K562 (cell line): ENCODE measurements around the gene ERC2. TPM values are rescaled to one million over a fixed set of nuclear protein-coding genes. Genes with fewer than 3 reads are reported as not detected.

Experiments
- ATAC-seq: fragments of 200-7000 bp; cut with Tn5 transposase; 3 replicates; pipeline ENCODE4 v1.9.1; 2020; ENCODE audit warnings: moderate library complexity
- BruUV-seq: library from RNA; stranded (reverse); fragments of 400-500 nt; replicated peaks from 2 replicates; lab custom pipeline; 2021; lab: Mats Ljungman, UMichigan
- CTCF ChIA-PET: fragments of 300-600 bp; formaldehyde crosslinking; extraction: SDS; loops from one replicate; lab custom pipeline; 2021; ENCODE audit warnings: low intra/inter-chr PET ratio; lab: Yijun Ruan, JAX
- POLR2A ChIA-PET: fragments of 300-600, 350-650 bp; sonication (Branson Sonifier 250); formaldehyde crosslinking; extraction: SDS; loops from one replicate; lab custom pipeline; 2021; ENCODE audit warnings: antibody characterized with exemption, inconsistent platforms; lab: Yijun Ruan, JAX
- DNase-seq, 4 experiments: peaks; one replicate each; pipeline versions ENCODE4 v3.0.0 to v3.0.0-alpha.2; 2011 to 2018; ENCODE audit warnings: low spot score in 3 of 4, mixed read lengths in 3 of 4; ENCODE audit errors: extremely low read depth in 1 of 4
- FAIRE-seq: peaks from 2 replicates; lab custom pipeline; 2011; peaks lifted over from hg19 to GRCh38; lab: Jason Lieb, UNC
- H2AFZ ChIP-seq: 2 replicates; pipeline ENCODE4 v1.6.0; 2011; ENCODE audit warnings: low read depth, low read length, control low read depth, inconsistent platforms
- H3K27ac ChIP-seq: fragments of 200-600 bp; 3 replicates; pipeline ENCODE4 v1.8.0; 2011; ENCODE audit warnings: low read depth, mild to moderate bottlenecking, control low read depth, inconsistent platforms, low read length, moderate library complexity, mixed read lengths; ENCODE audit errors: extremely low read depth
- H3K27me3 ChIP-seq, 2 experiments: fragments of 300-600 bp in 1 of 2; 2 replicates in 1 of 2; 3 replicates in 1 of 2; pipeline versions ENCODE4 v1.6.0 to v1.8.0; 2011; ENCODE audit warnings: inconsistent platforms in 2 of 2, low read length in 2 of 2, mild to moderate bottlenecking in 1 of 2, mixed read lengths in 1 of 2, moderate library complexity in 1 of 2; ENCODE audit not compliant: control insufficient read depth in 2 of 2, insufficient read depth in 2 of 2
- H3K36me3 ChIP-seq: fragments of 300-600 bp; 3 replicates; pipeline ENCODE4 v1.8.0; 2011; ENCODE audit warnings: mild to moderate bottlenecking, low read length, inconsistent platforms; ENCODE audit not compliant: control insufficient read depth, insufficient read depth
- H3K4me1 ChIP-seq, 2 experiments: fragments of 200-600 bp in 1 of 2; replicated peaks in 1 of 2; 2 replicates in 1 of 2; 3 replicates in 1 of 2; pipeline versions ENCODE4 v1.5.1 to v1.8.0; 2011; ENCODE audit warnings: inconsistent platforms in 2 of 2, low read length in 2 of 2, mild to moderate bottlenecking in 1 of 2, mixed read lengths in 1 of 2, moderate library complexity in 1 of 2; ENCODE audit not compliant: control insufficient read depth in 2 of 2, insufficient read depth in 2 of 2
- H3K4me2 ChIP-seq: 2 replicates; pipeline ENCODE4 v1.6.1; 2011; ENCODE audit warnings: low read length, control low read depth, inconsistent platforms, mixed read lengths; ENCODE audit not compliant: insufficient read depth
- H3K4me3 ChIP-seq: fragments of 200-600 bp; sonication (generic), shearing (Covaris generic); 2 replicates; pipeline ENCODE4 v1.5.1; 2016; ENCODE audit warnings: control low read depth, inconsistent platforms
- H3K79me2 ChIP-seq: fragments of 200-600 bp; 3 replicates; pipeline ENCODE4 v1.8.0; 2011; ENCODE audit warnings: low read length, inconsistent platforms; ENCODE audit not compliant: control insufficient read depth, insufficient read depth
- H3K9ac ChIP-seq, 2 experiments: 2 replicates each; pipeline versions ENCODE4 v1.6.0 to v1.6.1; 2011; ENCODE audit warnings: low read depth in 2 of 2, low read length in 2 of 2, control low read depth in 1 of 2, inconsistent platforms in 1 of 2, mild to moderate bottlenecking in 1 of 2, mixed read lengths in 1 of 2; ENCODE audit not compliant: insufficient read depth in 1 of 2
- H3K9me1 ChIP-seq: one replicate; pipeline ENCODE4 v1.6.0; 2011; ENCODE audit warnings: inconsistent platforms, mild to moderate bottlenecking, low read length, moderate library complexity; ENCODE audit not compliant: control insufficient read depth, insufficient read depth
- H3K9me3 ChIP-seq: replicated peaks from 2 replicates; pipeline ENCODE4 v1.5.1; 2011; ENCODE audit warnings: low read depth, low read length, inconsistent platforms; ENCODE audit not compliant: control insufficient read depth, insufficient read depth
- H4K20me1 ChIP-seq: replicated peaks from 2 replicates; pipeline ENCODE4 v1.6.1; 2011; ENCODE audit warnings: low read length, inconsistent platforms, mixed read lengths; ENCODE audit not compliant: control insufficient read depth, insufficient read depth
- CEBPG ChIP-seq, 3 experiments: fragments of 200-800 bp in 1 of 3; sonication (Bioruptor generic) in 1 of 3; sonication (generic) in 1 of 3; formaldehyde crosslinking in 1 of 3; IDR thresholded peaks in 2 of 3; conservative IDR thresholded peaks in 1 of 3; 2 replicates each; pipeline versions ENCODE4 v1.6.1 to v1.8.0; 2016 to 2022; ENCODE audit warnings: missing compliant biosample characterization in 2 of 3, missing genetic modification characterization in 2 of 3, mild to moderate bottlenecking in 1 of 3, missing genetic modification reagents in 1 of 3
- HDGF ChIP-seq: fragments of 450-650 bp; IDR thresholded peaks from 2 replicates; pipeline ENCODE4 v1.6.1; 2016
- L3MBTL2 ChIP-seq: fragments of 450-650 bp; IDR thresholded peaks from 2 replicates; pipeline ENCODE4 v1.6.1; 2016; ENCODE audit warnings: mild to moderate bottlenecking, moderate library complexity
- PML ChIP-seq: IDR thresholded peaks from 2 replicates; pipeline ENCODE4 v1.6.1; 2012; ENCODE audit warnings: low read length, inconsistent platforms
- PTBP1 ChIP-seq: fragments of 200-400 bp; formaldehyde crosslinking; IDR thresholded peaks from 2 replicates; pipeline ENCODE4 v1.6.1; 2017; ENCODE audit warnings: low read depth, low read length
- RAD51 ChIP-seq: fragments of 450-650 bp; IDR thresholded peaks from 2 replicates; pipeline ENCODE4 v1.7.1; 2016; ENCODE audit warnings: low read depth, mild to moderate bottlenecking, borderline replicate concordance
- SIN3B ChIP-seq: fragments of 450-650 bp; IDR thresholded peaks from 2 replicates; pipeline ENCODE4 v1.6.1; 2017; ENCODE audit warnings: low read depth, mild to moderate bottlenecking, moderate library complexity
- ZNF668 ChIP-seq: fragments of 250-450 bp; sonication (Bioruptor Pico); IDR thresholded peaks from 2 replicates; pipeline ENCODE4 v1.8.0; 2022; ENCODE audit warnings: mild to moderate bottlenecking, inconsistent platforms
- ZNF696 ChIP-seq: fragments of 250-450 bp; sonication (Bioruptor Pico); conservative IDR thresholded peaks from 2 replicates; pipeline ENCODE4 v1.4.0; 2020; ENCODE audit warnings: mild to moderate bottlenecking, moderate library complexity
- WGBS: fragments of 100-300 bp; shearing (Covaris generic); methylation state at CpG from one replicate; pipeline ENCODE4 v1.1.6; 2016; ENCODE audit warnings: low coverage, mixed read lengths; ENCODE audit not compliant: insufficient coverage; ENCODE audit errors: missing lambda C conversion rate; 5-methylcytosine and 5-hydroxymethylcytosine counted together
- in situ Hi-C: fragments of 300-500 bp; cut with MboI; formaldehyde crosslinking; loops from 4 replicates; pipeline ENCODE4 v1.15.0; 2018; ENCODE audit warnings: inconsistent platforms, mixed read lengths
- intact Hi-C: fragments of 100-400 bp; cut with micrococcal nuclease; formaldehyde crosslinking; loops from 2 replicates; pipeline ENCODE4 v1.14.2; 2022
- polyA plus RNA-seq, 8 experiments: library from polyadenylated mRNA; depleted of rRNA in 4 of 8; stranded (reverse) in 5 of 8; unstranded in 3 of 8; fragments of >200 nt; fragmentation: Nextera tagmentation in 2 of 8; fragmentation: Illumina TruSeq in 1 of 8; extraction: Ambion mirVana in 2 of 8; extraction: Trizol in 1 of 8; gene quantifications; 2 replicates each; pipeline versions ENCODE4 v1.2.1 to v1.2.3, GENCODE V29; 2011 to 2014; ENCODE audit warnings: inconsistent platforms in 1 of 8, missing spikeins in 1 of 8
- total RNA-seq, 7 experiments: library from RNA; depleted of rRNA in 6 of 7; stranded (reverse); fragments of >200 nt in 6 of 7; fragmentation: Illumina TruSeq in 2 of 7; extraction: Trizol in 2 of 7; gene quantifications; 2 replicates each; pipeline versions ENCODE4 v1.2.1 to v1.2.3, GENCODE V29; 2011 to 2021; ENCODE audit warnings: low replicate concordance in 1 of 7
- TF ChIP-seq, protein P1 (sequence below): fragments of 450-650 bp; IDR thresholded peaks from 2 replicates; pipeline ENCODE4 v1.6.1; 2016; ENCODE audit warnings: low read depth
- TF ChIP-seq, protein P2 (sequence below): fragments of 450-650 bp; formaldehyde crosslinking; IDR thresholded peaks from 2 replicates; pipeline ENCODE4 v1.4.0; 2020; ENCODE audit warnings: mild to moderate bottlenecking

The ERC2 gene
- total and polyA plus RNA-seq, 9 of the 15 experiments (the other 6 are each of a cell fraction or from before 2014, with no cell fraction given): 0.04 to 0.18 (median 0.07) TPM; not detected in 2

DNA sequence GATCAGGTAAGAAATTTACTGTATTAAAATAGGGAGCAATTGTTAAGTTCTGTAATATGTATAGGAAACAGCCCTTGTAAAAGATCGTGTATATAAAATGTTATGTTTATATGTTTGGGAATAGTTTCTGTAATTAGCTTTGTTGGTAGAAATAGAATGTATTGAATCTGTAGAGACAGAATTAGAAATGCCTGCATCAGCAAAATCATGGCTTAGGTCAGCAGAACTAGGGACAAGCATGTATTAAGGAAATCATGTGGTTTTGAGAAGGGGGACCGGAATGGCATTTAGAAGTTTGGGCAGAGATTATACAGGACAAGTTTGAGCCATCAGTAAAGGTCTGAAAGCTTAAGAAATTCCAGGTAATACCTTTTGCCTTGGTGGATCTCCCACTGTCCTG is 177.9 kb downstream of the ERC2 start (continued):
- TF ChIP-seq, protein P1, sequence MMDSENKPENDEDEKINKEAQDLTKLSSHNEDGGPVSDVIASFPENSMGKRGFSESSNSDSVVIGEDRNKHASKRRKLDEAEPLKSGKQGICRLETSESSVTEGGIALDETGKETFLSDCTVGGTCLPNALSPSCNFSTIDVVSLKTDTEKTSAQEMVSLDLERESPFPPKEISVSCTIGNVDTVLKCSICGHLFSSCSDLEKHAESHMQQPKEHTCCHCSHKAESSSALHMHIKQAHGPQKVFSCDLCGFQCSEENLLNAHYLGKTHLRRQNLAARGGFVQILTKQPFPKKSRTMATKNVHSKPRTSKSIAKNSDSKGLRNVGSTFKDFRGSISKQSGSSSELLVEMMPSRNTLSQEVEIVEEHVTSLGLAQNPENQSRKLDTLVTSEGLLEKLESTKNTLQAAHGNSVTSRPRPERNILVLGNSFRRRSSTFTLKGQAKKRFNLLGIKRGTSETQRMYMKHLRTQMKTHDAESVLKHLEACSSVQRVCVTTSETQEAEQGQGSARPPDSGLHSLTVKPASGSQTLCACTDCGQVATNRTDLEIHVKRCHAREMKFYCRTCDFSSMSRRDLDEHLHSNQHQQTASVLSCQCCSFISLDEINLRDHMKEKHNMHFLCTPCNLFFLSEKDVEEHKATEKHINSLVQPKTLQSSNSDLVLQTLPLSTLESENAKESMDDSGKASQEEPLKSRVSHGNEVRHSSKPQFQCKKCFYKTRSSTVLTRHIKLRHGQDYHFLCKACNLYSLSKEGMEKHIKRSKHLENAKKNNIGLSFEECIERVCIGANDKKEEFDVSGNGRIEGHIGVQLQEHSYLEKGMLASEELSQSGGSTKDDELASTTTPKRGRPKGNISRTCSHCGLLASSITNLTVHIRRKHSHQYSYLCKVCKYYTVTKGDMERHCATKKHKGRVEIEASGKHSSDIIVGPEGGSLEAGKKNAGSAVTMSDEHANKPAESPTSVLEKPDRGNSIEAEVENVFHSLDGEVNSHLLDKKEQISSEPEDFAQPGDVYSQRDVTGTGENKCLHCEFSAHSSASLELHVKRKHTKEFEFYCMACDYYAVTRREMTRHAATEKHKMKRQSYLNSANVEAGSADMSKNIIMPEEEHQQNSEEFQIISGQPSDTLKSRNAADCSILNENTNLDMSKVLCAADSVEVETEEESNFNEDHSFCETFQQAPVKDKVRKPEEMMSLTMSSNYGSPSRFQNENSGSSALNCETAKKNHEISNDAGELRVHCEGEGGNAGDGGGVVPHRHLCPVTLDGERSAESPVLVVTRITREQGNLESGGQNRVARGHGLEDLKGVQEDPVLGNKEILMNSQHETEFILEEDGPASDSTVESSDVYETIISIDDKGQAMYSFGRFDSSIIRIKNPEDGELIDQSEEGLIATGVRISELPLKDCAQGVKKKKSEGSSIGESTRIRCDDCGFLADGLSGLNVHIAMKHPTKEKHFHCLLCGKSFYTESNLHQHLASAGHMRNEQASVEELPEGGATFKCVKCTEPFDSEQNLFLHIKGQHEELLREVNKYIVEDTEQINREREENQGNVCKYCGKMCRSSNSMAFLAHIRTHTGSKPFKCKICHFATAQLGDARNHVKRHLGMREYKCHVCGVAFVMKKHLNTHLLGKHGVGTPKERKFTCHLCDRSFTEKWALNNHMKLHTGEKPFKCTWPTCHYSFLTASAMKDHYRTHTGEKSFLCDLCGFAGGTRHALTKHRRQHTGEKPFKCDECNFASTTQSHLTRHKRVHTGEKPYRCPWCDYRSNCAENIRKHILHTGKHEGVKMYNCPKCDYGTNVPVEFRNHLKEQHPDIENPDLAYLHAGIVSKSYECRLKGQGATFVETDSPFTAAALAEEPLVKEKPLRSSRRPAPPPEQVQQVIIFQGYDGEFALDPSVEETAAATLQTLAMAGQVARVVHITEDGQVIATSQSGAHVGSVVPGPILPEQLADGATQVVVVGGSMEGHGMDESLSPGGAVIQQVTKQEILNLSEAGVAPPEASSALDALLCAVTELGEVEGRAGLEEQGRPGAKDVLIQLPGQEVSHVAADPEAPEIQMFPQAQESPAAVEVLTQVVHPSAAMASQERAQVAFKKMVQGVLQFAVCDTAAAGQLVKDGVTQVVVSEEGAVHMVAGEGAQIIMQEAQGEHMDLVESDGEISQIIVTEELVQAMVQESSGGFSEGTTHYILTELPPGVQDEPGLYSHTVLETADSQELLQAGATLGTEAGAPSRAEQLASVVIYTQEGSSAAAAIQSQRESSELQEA: no peak
- TF ChIP-seq, all 486 proteins: peak for 4

DNA sequence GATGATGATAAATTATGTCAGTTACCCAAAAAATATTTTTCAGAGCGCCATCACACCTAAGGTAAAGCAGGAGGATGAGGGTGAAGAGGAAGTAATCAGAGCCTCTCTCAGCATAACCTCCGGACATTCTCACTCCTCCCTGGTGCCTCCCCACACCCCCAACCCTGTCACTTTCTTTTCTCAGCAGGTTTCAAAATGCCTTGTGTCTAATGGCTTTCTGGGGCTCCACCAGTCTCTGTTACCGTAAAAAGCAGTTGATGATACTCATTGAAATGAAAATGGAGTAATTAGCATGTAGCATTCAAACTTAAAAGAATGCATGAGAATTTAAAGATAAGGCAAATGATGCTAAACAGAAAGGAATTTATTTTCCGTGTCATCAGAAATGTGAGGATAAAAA is 180.0 kb downstream of the ERC2 start:
- no peak for TF ChIP-seq PTBP1
- no peak for TF ChIP-seq ZNF696
- TF ChIP-seq HDGF: no peak
- TF ChIP-seq L3MBTL2: no peak
- no peak for TF ChIP-seq CEBPG (CRISPR knock-in tag; IDR thresholded peaks at IDR 0.05)
- no peak for TF ChIP-seq CEBPG (tag; conservative IDR thresholded peaks at IDR 0.05 in 1 of 2, IDR thresholded peaks at IDR 0.05 in 1 of 2)
- no peak for TF ChIP-seq SIN3B
- TF ChIP-seq RAD51: no peak
- TF ChIP-seq PML: no peak
- TF ChIP-seq, protein P2, sequence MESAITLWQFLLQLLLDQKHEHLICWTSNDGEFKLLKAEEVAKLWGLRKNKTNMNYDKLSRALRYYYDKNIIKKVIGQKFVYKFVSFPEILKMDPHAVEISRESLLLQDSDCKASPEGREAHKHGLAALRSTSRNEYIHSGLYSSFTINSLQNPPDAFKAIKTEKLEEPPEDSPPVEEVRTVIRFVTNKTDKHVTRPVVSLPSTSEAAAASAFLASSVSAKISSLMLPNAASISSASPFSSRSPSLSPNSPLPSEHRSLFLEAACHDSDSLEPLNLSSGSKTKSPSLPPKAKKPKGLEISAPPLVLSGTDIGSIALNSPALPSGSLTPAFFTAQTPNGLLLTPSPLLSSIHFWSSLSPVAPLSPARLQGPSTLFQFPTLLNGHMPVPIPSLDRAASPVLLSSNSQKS: no peak
- TF ChIP-seq ZNF668 (CRISPR knock-in tag): no peak
- H4K20me1 ChIP-seq: no peaks in the 10 kb centered on the region
- no peaks in the 10 kb centered on the region for H3K36me3 ChIP-seq
- H3K4me2 ChIP-seq: no peak overlapping the region
- no peak overlapping the region for H3K9ac ChIP-seq
- H3K27me3 ChIP-seq: no peaks in the 10 kb centered on the region
- BruUV-seq: no TSS peak
- no peak overlapping the region for H2AFZ ChIP-seq
- CTCF ChIA-PET: no interaction called here
- 0% methylated on average over 4 of the region's 4 CpGs for WGBS
- intact Hi-C loops (no loop called here), in situ Hi-C loops (no loop called here)
- H3K4me3 ChIP-seq: no peak overlapping the region
- FAIRE-seq (no peak), DNase-seq (no peak), ATAC-seq (no peak)
- no peak overlapping the region for H3K27ac ChIP-seq
- no peaks in the 10 kb centered on the region for H3K79me2 ChIP-seq
- no peaks in the 10 kb centered on the region for H3K4me1 ChIP-seq
- no peaks in the 10 kb centered on the region for H3K9me3 ChIP-seq
- POLR2A ChIA-PET: no interaction called here
- no peaks in the 10 kb centered on the region for H3K9me1 ChIP-seq
